Testis (tissue), 3 donors: Measurements from ENCODE around the gene NACC2. TPM values are rescaled to one million over a fixed set of nuclear protein-coding genes. Genes with fewer than 3 reads are reported as not detected.

Source experiments
- DNase-seq: peaks from one replicate; pipeline ENCODE4 v3.0.0-alpha.2; 2019
- H3K27ac ChIP-seq, 2 donors: fragments of 200-600 bp; sonication (generic); one replicate each; pipeline ENCODE4 v1.5.1; 2019
- H3K27me3 ChIP-seq: fragments of 200-600 bp; sonication (generic); one replicate; pipeline ENCODE4 v1.5.1; 2019
- H3K36me3 ChIP-seq: fragments of 200-600 bp; sonication (generic); one replicate; pipeline ENCODE4 v1.5.1; 2017; ENCODE audit warnings: low read depth; ENCODE audit errors: missing control alignments
- H3K4me1 ChIP-seq: fragments of 200-600 bp; sonication (generic); one replicate; pipeline ENCODE4 v1.5.1; 2019
- H3K4me3 ChIP-seq, 2 donors: fragments of 200-600 bp; sonication (generic); one replicate each; pipeline ENCODE4 v1.5.1; 2017 to 2019
- H3K9me3 ChIP-seq: fragments of 200-600 bp; sonication (generic); one replicate; pipeline ENCODE4 v1.5.1; 2017
- POLR2A ChIP-seq: fragments of 450-650 bp; IDR thresholded peaks from one replicate; pipeline ENCODE4 v1.6.1; 2017; ENCODE audit warnings: antibody characterized with exemption, mild to moderate bottlenecking, moderate library complexity
- WGBS, 2 donors: methylation state at CpG; one replicate each; pipeline ENCODE4 v1.1.5; 2018; 5-methylcytosine and 5-hydroxymethylcytosine counted together
- intact Hi-C: fragments of 100-400 bp; cut with DNase I; formaldehyde crosslinking; loops from one replicate; pipeline ENCODE4 v1.15.1; 2023; ENCODE audit warnings: low total_unique reads
- polyA plus RNA-seq: library from polyadenylated mRNA; stranded (reverse); fragments of 350-450 nt; fragmentation: Illumina TruSeq; extraction: RNeasy Lipid Tissue Mini Kit (QIAGEN cat#74804); gene quantifications from one replicate; pipeline ENCODE4 v1.2.3, GENCODE V29; 2014; ENCODE audit warnings: low read depth, low replicate concordance; ENCODE audit not compliant: insufficient read depth
- total RNA-seq, 2 donors: library from RNA; depleted of rRNA; stranded (reverse); fragments of >200 nt; gene quantifications; one replicate each; pipeline ENCODE4 v1.2.3, GENCODE V29; 2016
- TF ChIP-seq, protein P1 (sequence below), 3 experiments: fragments of 450-650 bp in 2 of 3; fragments of 200-600 bp in 1 of 3; sonication (generic) in 1 of 3; IDR thresholded peaks; one replicate each; pipeline ENCODE4 v1.5.1; 2016 to 2019; ENCODE audit warnings: antibody characterized with exemption in 3 of 3, mild to moderate bottlenecking in 2 of 3, moderate library complexity in 1 of 3

The NACC2 gene
- total and polyA plus RNA-seq, 3 donors from 2014 or later: 29.3 to 49.7 (median 49.5) TPM

DNA sequence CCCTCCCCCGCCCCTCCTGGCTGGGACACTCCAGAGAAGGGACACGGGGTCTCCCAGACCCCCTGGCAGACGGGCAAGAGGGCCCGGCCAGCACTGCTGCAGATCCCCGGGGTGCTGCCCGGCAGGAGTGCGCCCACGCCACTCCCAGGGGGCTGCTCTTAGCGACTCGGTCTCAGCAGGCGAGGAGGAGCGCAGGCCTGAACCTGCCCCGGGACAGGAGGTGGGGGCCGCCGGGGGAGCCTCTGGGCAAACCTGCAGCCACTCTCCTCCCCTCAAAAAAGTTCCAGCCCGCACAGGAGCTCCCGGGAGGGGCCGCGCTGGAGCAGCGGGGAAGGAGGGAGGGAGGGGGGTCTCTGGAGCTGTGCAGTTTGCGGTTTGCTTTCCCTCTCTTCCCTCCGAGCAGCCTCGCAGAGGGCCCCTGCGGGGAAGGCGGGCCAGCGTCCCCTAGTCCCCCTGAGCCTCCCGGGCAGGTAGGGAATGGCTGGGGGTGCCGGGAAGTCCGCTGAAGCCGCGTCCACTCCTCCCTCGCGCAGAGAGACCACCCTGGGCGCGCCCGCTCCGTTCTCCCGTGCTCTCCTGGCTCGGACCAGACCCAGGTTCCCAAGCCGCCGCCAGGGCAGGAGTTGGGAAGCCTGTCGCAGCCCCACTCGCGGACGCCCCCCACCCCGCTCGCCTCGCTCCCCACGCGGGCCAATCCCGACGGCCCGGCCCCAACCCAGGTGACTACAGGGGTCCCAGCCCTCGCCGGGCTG is 44.2 kb downstream of the NACC2 start:
- no peaks in the 10 kb centered on the region for H3K27me3 ChIP-seq
- H3K27ac ChIP-seq: peak overlapping the region in 1 of 2 donors; percentile 14
- intact Hi-C loops: no loop called here
- H3K4me3 ChIP-seq: peak overlapping the region; percentile 36 to 57
- peaks cover 17% of the 10 kb centered on the region for H3K4me1 ChIP-seq
- H3K36me3 ChIP-seq: no peaks in the 10 kb centered on the region
- no peak for TF ChIP-seq POLR2A
- TF ChIP-seq, protein P1, sequence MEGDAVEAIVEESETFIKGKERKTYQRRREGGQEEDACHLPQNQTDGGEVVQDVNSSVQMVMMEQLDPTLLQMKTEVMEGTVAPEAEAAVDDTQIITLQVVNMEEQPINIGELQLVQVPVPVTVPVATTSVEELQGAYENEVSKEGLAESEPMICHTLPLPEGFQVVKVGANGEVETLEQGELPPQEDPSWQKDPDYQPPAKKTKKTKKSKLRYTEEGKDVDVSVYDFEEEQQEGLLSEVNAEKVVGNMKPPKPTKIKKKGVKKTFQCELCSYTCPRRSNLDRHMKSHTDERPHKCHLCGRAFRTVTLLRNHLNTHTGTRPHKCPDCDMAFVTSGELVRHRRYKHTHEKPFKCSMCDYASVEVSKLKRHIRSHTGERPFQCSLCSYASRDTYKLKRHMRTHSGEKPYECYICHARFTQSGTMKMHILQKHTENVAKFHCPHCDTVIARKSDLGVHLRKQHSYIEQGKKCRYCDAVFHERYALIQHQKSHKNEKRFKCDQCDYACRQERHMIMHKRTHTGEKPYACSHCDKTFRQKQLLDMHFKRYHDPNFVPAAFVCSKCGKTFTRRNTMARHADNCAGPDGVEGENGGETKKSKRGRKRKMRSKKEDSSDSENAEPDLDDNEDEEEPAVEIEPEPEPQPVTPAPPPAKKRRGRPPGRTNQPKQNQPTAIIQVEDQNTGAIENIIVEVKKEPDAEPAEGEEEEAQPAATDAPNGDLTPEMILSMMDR (IDR thresholded peaks at IDR 0.05): no peak
- no peak for DNase-seq
- WGBS, 2 donors: 20% methylated on average over 42 of the region's 55 CpGs; no CpG with 5 or more reads in 1 of the 2 donors
- H3K9me3 ChIP-seq: no peaks in the 10 kb centered on the region

DNA sequence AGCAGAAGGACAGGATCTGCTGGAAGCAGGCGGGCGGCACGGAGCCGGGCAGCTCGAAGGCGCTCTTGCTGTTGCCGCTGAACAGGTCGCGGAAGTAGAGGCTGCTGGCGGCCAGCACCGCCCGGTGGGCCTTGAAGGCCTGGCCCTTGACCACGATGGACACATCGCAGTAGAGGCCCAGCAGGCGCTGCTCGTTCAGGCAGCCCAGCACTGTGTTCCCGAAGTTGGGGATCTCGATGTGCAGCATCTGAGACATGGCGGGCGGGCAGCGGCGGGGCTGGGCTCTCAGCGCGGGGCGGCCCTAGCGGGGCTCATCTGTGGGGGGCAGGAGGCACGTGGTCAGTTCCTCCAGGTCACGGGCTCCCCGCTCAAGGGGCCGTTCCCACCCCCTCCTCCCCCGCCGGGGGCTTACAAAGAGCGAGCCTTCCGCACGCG is 44.8 kb downstream of the NACC2 start:
- no peak overlapping the region for H3K27ac ChIP-seq
- no peak for DNase-seq

DNA sequence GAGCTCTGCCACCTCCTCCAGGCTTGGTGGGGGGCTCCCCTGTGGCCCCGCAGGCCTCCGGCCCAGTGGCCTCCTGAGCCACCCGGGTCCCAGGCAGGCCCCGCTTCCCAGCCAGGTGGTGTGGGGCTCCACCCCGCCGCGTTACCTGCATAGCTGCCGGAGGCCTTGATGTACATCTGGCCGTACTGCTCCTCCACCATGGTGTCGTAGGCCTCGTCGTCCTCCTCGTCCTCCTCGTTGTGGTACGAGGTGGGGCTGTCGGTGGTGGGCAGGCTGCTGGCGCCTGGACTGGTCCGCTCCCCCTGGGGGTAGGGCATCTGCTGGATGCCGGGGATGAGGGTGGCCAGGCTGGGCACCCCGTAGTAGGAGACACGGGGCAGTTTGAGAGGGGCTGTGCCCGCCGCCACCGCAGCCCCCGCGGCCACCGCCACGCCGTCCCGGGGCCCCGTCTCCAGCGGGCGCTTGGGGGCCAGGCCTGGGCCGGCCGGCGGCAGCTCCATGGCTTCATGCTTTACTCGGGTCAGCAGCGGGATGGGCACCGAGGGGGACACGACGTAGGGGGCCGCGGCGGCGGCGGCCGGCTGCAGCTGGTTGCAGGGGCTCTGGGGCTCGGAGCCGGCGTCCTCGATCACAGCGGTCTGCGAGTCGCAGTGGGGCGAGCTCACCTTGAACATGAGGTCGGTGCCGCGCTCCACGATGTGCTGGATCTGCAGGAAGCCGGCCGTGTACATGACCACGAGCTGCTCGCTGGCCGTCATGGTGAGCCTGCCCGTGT is 45.4 kb downstream of the NACC2 start:
- peaks cover 17% of the 10 kb centered on the region for H3K4me1 ChIP-seq
- H3K27me3 ChIP-seq: no peaks in the 10 kb centered on the region
- TF ChIP-seq, protein P1 (IDR thresholded peaks at IDR 0.05): no peak
- no peak for TF ChIP-seq POLR2A
- H3K36me3 ChIP-seq: no peaks in the 10 kb centered on the region
- no peaks in the 10 kb centered on the region for H3K9me3 ChIP-seq
- no peak overlapping the region for H3K27ac ChIP-seq
- DNase-seq: no peak
- peak overlapping the region in 1 of 2 donors; percentile 57 for H3K4me3 ChIP-seq
- intact Hi-C loops: no loop called here
- 86 to 96% methylated on average over 5 to 57 of the region's 65 CpGs for WGBS, 2 donors

More for the DNA sequence above, 44.8 kb downstream of the NACC2 start:
- intact Hi-C loops: no loop called here
- Histone ChIP-seq H3K9me3 (no peaks in the 10 kb centered on the region), H3K4me3 (peak overlapping the region in 1 of 2 donors; percentile 57), H3K27me3 (no peaks in the 10 kb centered on the region), H3K4me1 (peaks cover 17% of the 10 kb centered on the region), H3K36me3 (no peaks in the 10 kb centered on the region)
- 55 to 65% methylated on average over 16 to 24 of the region's 36 CpGs for WGBS, 2 donors
- TF ChIP-seq, protein P1 (IDR thresholded peaks at IDR 0.05): no peak
- TF ChIP-seq POLR2A: no peak

DNA sequence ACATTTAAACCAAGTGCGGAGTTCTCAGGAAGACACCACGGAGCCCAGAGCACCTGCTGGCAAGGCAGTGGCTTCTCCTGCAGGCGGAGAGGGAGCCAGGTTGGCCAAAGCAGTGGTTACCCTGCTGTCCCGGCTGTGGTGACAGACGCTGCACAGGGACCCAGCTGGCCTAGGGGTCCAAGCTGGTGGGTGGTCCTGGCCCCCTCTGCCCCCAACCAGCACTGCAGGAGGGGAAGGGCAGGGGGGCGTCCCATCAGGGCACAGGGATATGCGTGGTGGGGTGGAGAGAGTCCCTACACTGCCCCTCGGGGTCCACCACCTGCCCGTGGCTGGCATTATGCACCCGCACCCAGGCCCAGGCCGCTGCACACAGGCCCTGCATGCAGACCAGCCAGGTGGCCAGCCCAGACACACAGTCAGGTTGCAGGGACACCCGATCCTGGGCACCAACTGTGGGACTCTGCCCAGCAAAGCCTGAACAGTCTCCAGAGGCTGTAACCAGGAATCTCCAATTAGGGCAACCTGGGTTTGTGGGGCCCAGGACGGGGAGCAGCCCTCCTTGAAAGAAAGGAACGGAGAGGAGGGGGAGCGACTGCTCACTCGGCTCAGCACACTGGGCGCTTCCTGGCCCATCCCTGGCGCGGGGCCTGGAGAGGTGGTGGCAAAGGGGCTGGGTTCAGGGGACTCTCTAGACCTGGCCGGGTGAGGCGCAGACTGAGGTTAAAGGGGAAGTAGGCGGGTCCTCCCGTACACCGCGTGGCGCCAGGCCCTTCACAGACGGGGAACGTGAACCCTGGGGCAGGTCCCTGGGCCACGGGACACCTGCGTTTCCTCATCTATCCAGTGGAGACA is 46.3 kb downstream of the NACC2 start:
- Histone ChIP-seq H3K36me3 (no peaks in the 10 kb centered on the region), H3K4me1 (peaks cover 17% of the 10 kb centered on the region), H3K9me3 (no peaks in the 10 kb centered on the region), H3K4me3 (no peak overlapping the region), H3K27me3 (no peaks in the 10 kb centered on the region), H3K27ac (no peak overlapping the region)
- no peak for DNase-seq
- TF ChIP-seq, protein P1 (IDR thresholded peaks at IDR 0.05): no peak
- TF ChIP-seq POLR2A: no peak
- intact Hi-C loops: no loop called here
- WGBS, 2 donors: 87 to 90% methylated on average over 9 to 30 of the region's 30 CpGs
